ENCODE data around the gene HAO1. TPM values are rescaled to one million over a fixed set of nuclear protein-coding genes. Genes with fewer than 3 reads are reported as not detected.

The HAO1 gene
- total and polyA plus RNA-seq, 10 donors, result not detected

GRCh38 chr20:7903429-7903828 is 36.8 kb downstream of the HAO1 start:
- no peak for TF ChIP-seq POLR2A (IDR thresholded peaks at IDR 0.05)
- no peak for TF ChIP-seq POLR2AphosphoS5 (IDR thresholded peaks at IDR 0.05)
- TF ChIP-seq, protein P1, sequence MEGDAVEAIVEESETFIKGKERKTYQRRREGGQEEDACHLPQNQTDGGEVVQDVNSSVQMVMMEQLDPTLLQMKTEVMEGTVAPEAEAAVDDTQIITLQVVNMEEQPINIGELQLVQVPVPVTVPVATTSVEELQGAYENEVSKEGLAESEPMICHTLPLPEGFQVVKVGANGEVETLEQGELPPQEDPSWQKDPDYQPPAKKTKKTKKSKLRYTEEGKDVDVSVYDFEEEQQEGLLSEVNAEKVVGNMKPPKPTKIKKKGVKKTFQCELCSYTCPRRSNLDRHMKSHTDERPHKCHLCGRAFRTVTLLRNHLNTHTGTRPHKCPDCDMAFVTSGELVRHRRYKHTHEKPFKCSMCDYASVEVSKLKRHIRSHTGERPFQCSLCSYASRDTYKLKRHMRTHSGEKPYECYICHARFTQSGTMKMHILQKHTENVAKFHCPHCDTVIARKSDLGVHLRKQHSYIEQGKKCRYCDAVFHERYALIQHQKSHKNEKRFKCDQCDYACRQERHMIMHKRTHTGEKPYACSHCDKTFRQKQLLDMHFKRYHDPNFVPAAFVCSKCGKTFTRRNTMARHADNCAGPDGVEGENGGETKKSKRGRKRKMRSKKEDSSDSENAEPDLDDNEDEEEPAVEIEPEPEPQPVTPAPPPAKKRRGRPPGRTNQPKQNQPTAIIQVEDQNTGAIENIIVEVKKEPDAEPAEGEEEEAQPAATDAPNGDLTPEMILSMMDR (IDR thresholded peaks at IDR 0.05 in 8 of 11, conservative IDR thresholded peaks at IDR 0.05 in 3 of 11), result no peak
- H3K27me3 ChIP-seq (replicated peaks in 1 of 7), result no peaks in the 10 kb centered on the region
- WGBS, 5 donors, result 46 to 100% (median 88%) methylated on average over 1 of the region's 1 CpG
- H3K36me3 ChIP-seq, result no peaks in the 10 kb centered on the region
- H3K4me3 ChIP-seq, result no peak overlapping the region
- no peaks in the 10 kb centered on the region for H3K9me3 ChIP-seq
- intact Hi-C loops (cut with DNase I; ENCODE audit: low total_unique reads), result no loop called here
- H3K4me1 ChIP-seq, result no peaks in the 10 kb centered on the region
- H3K27ac ChIP-seq, result no peak overlapping the region
- no peak for DNase-seq

- intact Hi-C loops (cut with DNase I; ENCODE audit: low total_unique reads), result no loop called here
- Histone ChIP-seq H3K27me3 (replicated peaks in 1 of 7) (no peaks in the 10 kb centered on the region), H3K9me3 (no peaks in the 10 kb centered on the region), H3K4me3 (no peak overlapping the region), H3K27ac (no peak overlapping the region), H3K4me1 (no peaks in the 10 kb centered on the region), H3K36me3 (no peaks in the 10 kb centered on the region)
- DNase-seq, result no peak
- TF ChIP-seq, protein P1 (IDR thresholded peaks at IDR 0.05 in 8 of 11, conservative IDR thresholded peaks at IDR 0.05 in 3 of 11), result no peak
- no peak for TF ChIP-seq POLR2AphosphoS5 (IDR thresholded peaks at IDR 0.05)
- 78 to 92% (median 86%) methylated on average over 2 of the region's 2 CpGs for WGBS, 5 donors
These were observed 37.4 kb downstream of the HAO1 start for GRCh38 chr20:7902879-7903278.

GRCh38 chr20:7897781-7898364 is 42.4 kb downstream of the HAO1 start:
- intact Hi-C loops (cut with DNase I; ENCODE audit: low total_unique reads), result no loop called here
- Histone ChIP-seq H3K27me3 (replicated peaks in 1 of 7) (no peaks in the 10 kb centered on the region), H3K4me3 (no peak overlapping the region), H3K27ac (no peak overlapping the region), H3K36me3 (no peaks in the 10 kb centered on the region), H3K9me3 (no peaks in the 10 kb centered on the region), H3K4me1 (no peaks in the 10 kb centered on the region)
- no peak for TF ChIP-seq POLR2AphosphoS5 (IDR thresholded peaks at IDR 0.05)
- no peak for TF ChIP-seq POLR2A (IDR thresholded peaks at IDR 0.05)
- DNase-seq, result no peak
- WGBS, 5 donors, result 24 to 52% (median 48%) methylated on average over 2 of the region's 2 CpGs

DNA sequence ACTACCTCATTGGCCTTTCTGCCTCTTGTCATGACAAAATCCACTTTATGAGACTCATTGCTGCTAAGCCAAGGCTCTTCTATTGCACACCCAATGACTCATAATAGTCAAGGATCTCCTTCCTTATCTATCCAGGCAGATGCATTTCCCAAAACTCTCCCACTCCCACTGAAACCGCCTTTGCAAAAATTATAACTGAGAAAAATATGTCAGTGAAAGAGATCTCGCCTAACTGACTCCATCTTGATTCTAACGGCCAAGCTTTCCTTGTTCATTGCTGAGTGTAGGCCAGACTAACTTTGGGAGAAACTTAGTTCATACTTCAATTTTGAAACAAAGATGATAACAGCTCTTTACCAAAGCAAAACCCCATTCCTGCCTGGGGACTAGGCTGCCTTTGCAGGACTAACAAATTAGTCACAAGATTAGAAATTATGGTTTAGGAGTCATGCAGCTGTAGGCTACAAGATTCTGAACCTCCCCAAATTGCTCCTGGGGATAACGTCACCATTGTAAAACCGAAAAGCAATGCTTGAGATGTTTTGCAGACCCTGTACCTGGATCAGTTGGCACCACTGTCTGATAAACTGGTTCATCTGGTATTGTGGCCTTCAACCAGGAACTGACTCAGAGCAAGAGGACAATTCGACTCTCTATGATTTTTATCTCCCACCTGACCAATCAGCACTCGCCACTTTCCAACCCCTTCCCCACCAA is 47.1 kb downstream of the HAO1 start:
- Histone ChIP-seq H3K27ac (no peak overlapping the region), H3K4me1 (no peaks in the 10 kb centered on the region), H3K27me3 (replicated peaks in 1 of 7) (no peaks in the 10 kb centered on the region), H3K9me3 (no peaks in the 10 kb centered on the region), H3K36me3 (no peaks in the 10 kb centered on the region), H3K4me3 (no peak overlapping the region)
- no peak for DNase-seq
- intact Hi-C loops (cut with DNase I; ENCODE audit: low total_unique reads), result no loop called here
- WGBS, 5 donors, result 83 to 93% (median 86%) methylated on average over 7 of the region's 7 CpGs
- TF ChIP-seq, protein P1 (IDR thresholded peaks at IDR 0.05 in 8 of 11, conservative IDR thresholded peaks at IDR 0.05 in 3 of 11), result no peak
- TF ChIP-seq POLR2AphosphoS5 (IDR thresholded peaks at IDR 0.05) (no peak), POLR2A (IDR thresholded peaks at IDR 0.05) (no peak)
